Activated B cell treated with CpG ODN at 0.5 μM for 24 hours (primary cell): ENCODE results near the gene HAPSTR1. TPM values are rescaled to one million over a fixed set of nuclear protein-coding genes. Genes with fewer than 3 reads are reported as not detected.
A peak's percentile ranks its signal among the peaks of the same experiment; 100 is the strongest.

Experiments
- ATAC-seq: fragments of 200-7000 bp; cut with Tn5 transposase; one replicate; pipeline ENCODE4 v1.10.0; 2021; ENCODE audit warnings: low read depth, mild to moderate bottlenecking, moderate library complexity
- CTCF ChIA-PET: fragments of 350-600 bp; sonication (Branson Sonifier 250); formaldehyde crosslinking; loops from one replicate; lab custom pipeline; 2021; ENCODE audit warnings: antibody characterized with exemption; lab: Charles Lee
- POLR2A ChIA-PET: fragments of 350-600 bp; sonication (Branson Sonifier 250); formaldehyde crosslinking; loops from one replicate; lab custom pipeline; 2021; ENCODE audit warnings: antibody characterized with exemption; lab: Charles Lee
- DNase-seq: peaks from one replicate; pipeline ENCODE4 v3.0.0; 2022
- H3K27ac Mint-ChIP-seq: one replicate; pipeline ENCODE4 v1.8.0; 2020; ENCODE audit warnings: mixed read lengths
- H3K27me3 Mint-ChIP-seq: one replicate; pipeline ENCODE4 v1.8.0; 2021; ENCODE audit warnings: mixed read lengths
- H3K36me3 Mint-ChIP-seq: one replicate; pipeline ENCODE4 v1.8.0; 2021; ENCODE audit warnings: low read depth, mixed read lengths
- H3K4me1 Mint-ChIP-seq: one replicate; pipeline ENCODE4 v1.8.0; 2021; ENCODE audit warnings: mixed read lengths
- H3K4me3 Mint-ChIP-seq: one replicate; pipeline ENCODE4 v1.8.0; 2020; ENCODE audit warnings: mild to moderate bottlenecking, mixed read lengths
- H3K9me3 Mint-ChIP-seq: one replicate; pipeline ENCODE4 v1.8.0; 2020; ENCODE audit warnings: mixed read lengths
- CTCF ChIP-seq: fragments of 200-600 bp; IDR thresholded peaks from one replicate; pipeline ENCODE4 v1.8.0; 2022; ENCODE audit warnings: antibody characterized with exemption, mild to moderate bottlenecking
- intact Hi-C: fragments of 100-400 bp; cut with micrococcal nuclease; formaldehyde crosslinking; loops from one replicate; pipeline ENCODE4 v1.15.1; 2024
- total RNA-seq: library from RNA; stranded (reverse); gene quantifications from 2 replicates; pipeline ENCODE4 v1.2.3, GENCODE V29; 2022

HAPSTR1 gene
- total RNA-seq, 1 donor from 2014 or later, result 85.6 TPM

DNA sequence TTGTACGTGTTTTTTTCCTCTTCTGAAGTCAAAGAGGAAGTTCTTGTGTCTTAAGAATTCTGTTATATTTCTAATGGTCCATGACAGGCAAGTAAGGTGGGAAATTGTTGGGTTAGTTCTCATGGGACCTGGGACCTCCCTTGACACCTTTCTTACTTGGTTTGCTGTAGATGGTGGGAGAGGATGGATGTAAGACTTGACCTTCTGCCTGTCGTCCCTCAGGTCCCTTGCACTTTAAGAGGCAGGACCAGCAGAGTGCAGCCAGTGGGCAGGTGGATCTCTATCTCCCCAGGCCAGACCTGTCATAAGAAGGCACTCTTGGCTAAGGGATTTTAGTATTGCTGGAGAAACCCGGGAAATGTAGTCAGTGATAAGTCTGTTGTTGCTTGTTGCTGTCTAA, 12.1 kb downstream of the HAPSTR1 start:
- Mint-ChIP-seq H3K36me3 (peaks cover 85% of the 10 kb centered on the region), H3K9me3 (no peaks in the 10 kb centered on the region), H3K4me3 (peak overlapping the region; percentile 15), H3K4me1 (peaks cover 93% of the 10 kb centered on the region), H3K27me3 (no peaks in the 10 kb centered on the region), H3K27ac (peak overlapping the region; percentile 61)
- ATAC-seq, result no peak
- CTCF ChIA-PET, result interaction anchor here (1.0 kb wide), 1 partner anchor 31 kb away, joined by 4 read pairs; no protein-coding TSS in a partner anchor
- intact Hi-C loops, result no loop called here
- DNase-seq, result no peak
- TF ChIP-seq CTCF, result no peak
- POLR2A ChIA-PET, result interaction anchor here (0.5 to 4.6 kb wide), 5 partner anchors 9 to 1829 kb away, joined by 3 to 49 read pairs (median 6); partner anchors contain the start of gene HAPSTR1

- no peak for TF ChIP-seq CTCF
Measured at GRCh38 chr16:9105189-9105588, 13.7 kb downstream of the HAPSTR1 start.

DNA sequence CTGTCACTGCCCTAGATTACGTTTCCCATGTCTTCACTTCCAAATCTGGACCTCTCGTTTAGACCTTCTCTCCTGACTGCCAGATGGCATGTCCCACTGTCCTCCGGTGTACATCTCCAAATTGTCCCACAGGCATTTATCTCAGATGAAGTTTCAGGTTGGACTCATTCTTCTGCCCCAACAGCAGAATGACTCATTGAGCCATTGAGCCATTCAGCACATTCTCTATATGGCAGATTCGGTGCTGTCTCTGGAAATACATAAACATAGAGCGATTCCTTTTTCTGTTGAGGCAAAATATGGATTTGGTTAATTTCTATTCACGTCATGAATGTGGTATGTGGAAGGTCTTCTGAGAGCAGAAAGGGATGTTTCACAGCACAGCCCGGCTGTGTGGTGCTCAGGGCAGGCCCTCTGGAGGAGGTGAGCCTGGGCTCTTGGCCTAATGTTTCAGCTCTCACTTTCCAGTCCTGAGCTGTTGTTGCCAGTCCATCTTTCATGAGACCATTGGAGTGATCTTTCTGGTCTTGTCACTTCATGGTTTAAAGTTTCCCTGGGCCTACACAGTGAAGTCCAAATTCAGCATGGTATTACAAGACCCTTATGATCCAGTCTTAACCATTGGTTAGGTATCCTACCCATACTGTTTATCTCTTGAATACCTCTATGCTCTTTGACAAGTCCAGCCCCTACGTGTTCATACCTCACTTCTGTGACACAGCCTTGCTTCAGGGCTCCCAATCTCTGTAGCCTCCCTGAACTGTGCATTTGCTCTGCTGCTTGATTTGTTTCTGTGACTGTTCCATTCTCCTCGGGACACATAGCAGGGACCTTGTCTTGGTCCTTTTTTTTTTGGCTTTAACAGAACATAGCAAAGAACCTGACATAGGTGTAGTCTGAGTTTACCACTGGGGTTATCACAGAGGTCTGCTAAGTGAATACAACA, 15.9 kb downstream of the HAPSTR1 start:
- no peaks in the 10 kb centered on the region for H3K9me3 Mint-ChIP-seq
- no peak for DNase-seq
- H3K27ac Mint-ChIP-seq, result peak overlapping the region; percentile 0
- H3K27me3 Mint-ChIP-seq, result no peaks in the 10 kb centered on the region
- ATAC-seq, result no peak
- CTCF ChIA-PET, result no interaction called here
- no peak overlapping the region for H3K4me3 Mint-ChIP-seq
- intact Hi-C loops, result no loop called here
- TF ChIP-seq CTCF, result no peak
- POLR2A ChIA-PET, result interaction anchor here (0.7 kb wide), 1 partner anchor 57 kb away, joined by 3 read pairs; no protein-coding TSS in a partner anchor
- H3K36me3 Mint-ChIP-seq, result peaks cover 88% of the 10 kb centered on the region
- H3K4me1 Mint-ChIP-seq, result peaks cover 87% of the 10 kb centered on the region

More at GRCh38 chr16:9105189-9105588, 13.7 kb downstream of the HAPSTR1 start:
- Mint-ChIP-seq H3K27me3 (no peaks in the 10 kb centered on the region), H3K4me1 (peaks cover 93% of the 10 kb centered on the region), H3K27ac (peak overlapping the region; percentile 65), H3K9me3 (no peaks in the 10 kb centered on the region), H3K36me3 (peaks cover 90% of the 10 kb centered on the region), H3K4me3 (no peak overlapping the region)
- ChIA-PET POLR2A (no interaction called here), CTCF (no interaction called here)
- no peak for ATAC-seq
- intact Hi-C loops, result no loop called here
- no peak for DNase-seq

DNA sequence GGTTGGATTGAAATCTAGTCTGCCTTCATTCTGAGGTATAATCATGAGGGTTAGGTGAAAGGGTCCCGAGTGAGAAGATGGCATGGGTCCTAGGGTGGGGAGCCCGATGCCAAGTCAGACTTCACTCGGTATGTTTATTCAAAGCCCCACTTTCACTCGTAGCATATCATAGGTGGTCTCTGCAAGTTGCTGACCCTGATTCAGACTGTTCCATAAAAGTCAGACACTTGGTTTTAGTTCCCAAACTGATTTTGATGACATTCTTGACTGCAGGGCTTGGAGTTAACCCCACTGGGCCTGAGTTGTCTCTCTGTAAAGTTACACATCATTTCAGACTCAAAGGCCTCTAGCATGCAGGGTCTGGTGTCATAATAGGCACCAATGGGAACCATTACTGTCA, 17.8 kb downstream of the HAPSTR1 start:
- CTCF ChIA-PET, result no interaction called here
- H3K4me3 Mint-ChIP-seq, result no peak overlapping the region

More for the DNA sequence above, 17.8 kb downstream of the HAPSTR1 start:
- Mint-ChIP-seq H3K4me1 (peaks cover 88% of the 10 kb centered on the region), H3K36me3 (peaks cover 84% of the 10 kb centered on the region), H3K27me3 (no peaks in the 10 kb centered on the region), H3K27ac (no peak overlapping the region), H3K9me3 (no peaks in the 10 kb centered on the region)
- ATAC-seq, result no peak
- TF ChIP-seq CTCF, result no peak
- DNase-seq, result no peak
- intact Hi-C loops, result no loop called here
- POLR2A ChIA-PET, result interaction anchor here (1.5 kb wide), 1 partner anchor 17 kb away, joined by 5 read pairs; no protein-coding TSS in a partner anchor
